ENCODE results near the gene MYT1.
"Not testable (repeated sequence)": the region's sequence is repeated elsewhere in the genome, so short reads cannot be mapped to it uniquely, and the experiment has no call there.

MYT1 gene

DNA sequence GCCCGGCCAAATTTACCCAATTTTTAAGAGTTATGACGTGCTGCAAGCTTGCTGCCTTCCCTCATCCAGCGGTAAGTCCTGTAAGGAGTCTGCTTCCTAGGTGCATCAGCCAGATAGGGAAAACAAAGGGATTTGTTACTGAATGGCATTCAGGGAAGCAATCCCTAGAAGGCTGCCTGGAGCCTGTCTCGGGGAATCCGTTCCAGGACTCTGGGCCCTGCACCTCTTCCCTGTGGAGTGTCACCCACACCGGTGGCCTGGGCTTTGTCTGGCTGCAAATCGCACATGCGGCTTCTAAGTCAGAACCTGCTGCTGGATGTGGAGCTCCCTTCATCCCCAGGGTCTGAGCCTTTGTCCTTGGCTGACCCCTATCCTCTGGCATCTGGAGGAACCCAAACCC, 7.0 kb downstream of the MYT1 start:
- no peak for DNase-seq

DNA sequence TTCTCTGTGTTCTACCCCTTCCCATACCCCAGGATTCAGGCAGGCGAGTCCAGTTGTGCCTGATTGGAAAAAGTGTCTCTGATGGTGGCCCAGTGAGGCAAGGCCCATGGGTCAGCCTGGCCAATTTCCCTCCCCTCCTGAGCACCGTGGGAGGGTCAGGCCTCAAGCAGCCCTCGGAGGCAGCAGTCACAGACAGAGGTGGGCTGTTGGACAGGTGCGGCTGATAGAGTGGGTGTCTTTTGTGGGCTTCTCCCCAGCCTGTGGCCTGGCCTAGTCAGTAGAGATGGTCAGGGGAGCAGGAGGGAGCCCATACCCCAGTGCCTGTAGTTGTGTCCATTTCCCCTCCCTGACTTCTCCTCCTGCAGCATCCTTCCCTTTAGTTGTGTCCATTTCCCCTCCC, 8.9 kb downstream of the MYT1 start:
- DNase-seq: no peak

DNA sequence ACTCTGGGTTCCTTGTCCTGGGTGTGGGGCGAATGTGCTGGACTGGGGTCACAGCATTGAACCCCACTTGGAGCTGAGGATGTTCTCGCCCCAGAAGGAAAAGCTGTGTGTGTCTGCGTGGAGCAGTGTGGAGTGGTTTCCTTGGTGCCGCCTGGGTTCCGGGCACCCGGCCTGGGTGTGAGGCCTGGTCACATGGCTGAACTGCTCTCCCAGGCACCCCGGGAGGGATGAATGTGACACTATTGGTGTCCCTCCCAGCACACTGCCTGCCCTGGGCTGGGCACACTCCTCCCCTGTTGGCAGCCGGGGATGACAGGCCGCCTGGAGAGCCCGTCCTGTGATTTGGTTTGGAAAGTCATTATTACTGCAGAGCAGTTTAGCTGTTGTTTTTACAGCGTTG, 12.3 kb downstream of the MYT1 start:
- DNase-seq: no peak

DNA sequence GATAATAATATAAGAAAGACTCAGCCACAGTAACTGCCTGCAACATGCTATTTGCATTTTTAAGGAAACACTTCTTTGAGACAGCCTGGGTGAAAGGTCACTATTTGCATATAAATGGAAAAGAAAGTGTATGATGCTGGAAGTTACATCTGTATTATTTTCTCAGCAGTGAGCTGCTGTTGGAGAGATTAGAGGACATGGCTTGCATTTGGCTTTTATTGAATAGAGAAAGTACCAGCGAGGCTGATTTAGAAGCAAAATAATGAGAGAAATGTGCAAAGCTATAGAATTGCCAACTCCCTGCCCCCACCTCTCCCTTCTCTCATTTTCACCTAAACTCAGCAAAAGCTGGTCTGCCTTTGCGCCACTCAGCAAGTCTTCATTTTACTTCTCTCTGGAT, 12.7 kb downstream of the MYT1 start:
- no peak for DNase-seq

DNA sequence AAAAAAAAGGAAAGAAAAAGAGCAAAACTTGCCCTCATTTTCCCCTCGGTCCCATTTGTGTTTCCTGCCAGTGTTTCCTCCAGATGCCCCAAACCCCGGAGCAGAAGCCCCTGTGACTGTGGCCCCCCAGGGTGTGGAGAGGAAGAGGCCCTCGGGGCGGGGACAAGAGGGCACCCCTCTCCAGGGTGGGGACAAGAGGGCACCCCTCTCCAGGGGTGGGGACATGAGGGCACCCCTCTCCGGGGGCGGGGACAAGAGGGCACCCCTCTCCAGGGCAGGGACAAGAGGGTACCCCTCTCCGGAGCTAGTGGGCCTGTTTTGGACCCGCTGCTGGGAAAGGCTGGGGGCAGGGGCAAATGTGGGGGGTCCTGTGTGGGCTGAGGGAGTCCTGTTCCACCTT, 13.1 kb downstream of the MYT1 start:
- DNase-seq: no peak

DNA sequence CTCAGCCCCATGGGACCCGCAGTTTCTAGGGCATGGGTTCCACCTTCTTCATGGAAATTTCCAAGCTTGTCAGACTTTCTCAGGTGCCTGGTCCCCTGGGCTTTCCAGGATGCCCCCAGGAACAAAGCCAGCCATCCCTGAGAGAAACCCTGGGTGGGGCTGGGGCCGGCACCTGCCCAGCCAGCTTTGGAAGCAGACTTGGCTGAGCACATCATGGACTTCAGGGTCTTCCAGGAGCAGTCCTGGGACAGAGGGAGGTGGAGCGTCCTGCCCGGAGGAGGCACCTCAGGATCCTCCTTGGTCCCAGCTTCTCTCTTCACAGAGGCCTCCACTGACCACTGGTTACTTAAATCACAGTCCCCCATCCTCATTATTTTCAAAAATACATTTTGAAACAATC, 13.5 kb downstream of the MYT1 start:
- DNase-seq: no peak

DNA sequence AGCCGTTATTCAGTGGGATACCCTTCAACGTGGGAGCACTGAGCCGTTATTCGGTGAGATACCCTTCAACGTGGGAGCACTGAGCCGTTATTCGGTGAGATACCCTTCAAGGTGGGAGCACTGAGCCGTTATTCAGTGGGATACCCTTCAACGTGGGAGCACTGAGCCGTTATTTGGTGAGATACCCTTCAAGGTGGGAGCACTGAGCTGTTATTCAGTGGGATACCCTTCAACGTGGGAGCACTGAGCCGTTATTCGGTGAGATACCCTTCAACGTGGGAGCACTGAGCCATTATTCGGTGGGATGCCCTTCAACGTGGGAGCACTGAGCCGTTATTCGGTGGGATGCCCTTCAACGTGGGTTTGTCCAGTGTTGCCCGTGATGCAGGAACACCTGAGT, 14.7 kb downstream of the MYT1 start:
- not testable (repeated sequence) for DNase-seq

DNA sequence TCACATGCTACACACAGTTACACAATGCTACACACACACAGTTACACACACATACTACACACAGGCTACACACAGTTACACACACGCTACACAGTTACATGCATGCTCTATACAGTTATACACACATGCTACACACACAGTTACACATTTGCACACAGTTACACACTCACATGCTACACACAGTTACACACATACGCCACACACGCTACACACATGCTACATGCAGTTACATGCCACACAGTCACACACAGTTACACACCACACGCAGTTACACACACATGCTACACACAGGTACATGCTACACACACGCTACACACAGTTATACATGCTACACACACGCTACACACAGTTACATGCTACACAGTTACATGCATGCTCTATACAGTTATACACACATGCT, 15.6 kb downstream of the MYT1 start:
- DNase-seq: no peak

DNA sequence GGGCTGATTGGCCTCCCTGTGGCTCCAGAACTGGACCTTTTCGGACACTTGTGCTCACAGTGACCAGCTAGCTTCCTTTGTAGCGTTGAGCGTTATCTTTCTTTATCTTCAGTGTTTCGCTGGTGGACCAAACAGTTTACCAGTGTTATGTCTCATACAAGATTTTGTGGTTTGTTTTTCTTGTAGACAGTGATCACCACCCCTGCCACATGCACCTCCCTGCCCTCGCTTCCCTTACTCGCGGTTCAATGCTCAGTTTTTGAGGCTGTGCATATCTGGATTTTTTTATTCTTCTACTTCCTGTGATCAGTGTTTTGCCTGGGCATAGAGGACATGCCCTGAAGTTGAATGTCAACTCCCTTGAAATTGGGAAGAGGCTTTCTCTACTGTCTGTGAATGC, 16.4 kb downstream of the MYT1 start:
- DNase-seq: no peak

DNA sequence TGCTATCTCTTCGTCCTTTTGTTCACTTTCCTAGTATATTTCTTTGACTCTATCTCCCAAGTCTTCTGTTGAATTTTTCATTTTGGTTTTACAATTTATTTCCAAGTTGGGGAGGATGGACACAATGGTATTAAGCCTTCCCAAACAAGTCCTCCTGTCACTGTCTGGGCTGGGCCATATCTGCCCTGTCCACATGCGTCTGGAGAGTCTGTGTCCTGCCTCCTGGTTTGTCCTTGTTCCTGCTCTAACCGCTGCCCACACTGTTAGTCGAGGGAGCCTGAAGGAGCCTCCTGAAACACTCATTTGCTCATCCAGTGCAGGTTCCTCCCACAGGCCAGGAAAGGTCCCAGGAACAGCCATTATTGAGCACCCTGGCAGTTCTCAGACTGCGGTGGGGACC, 17.1 kb downstream of the MYT1 start:
- DNase-seq: no peak

DNA sequence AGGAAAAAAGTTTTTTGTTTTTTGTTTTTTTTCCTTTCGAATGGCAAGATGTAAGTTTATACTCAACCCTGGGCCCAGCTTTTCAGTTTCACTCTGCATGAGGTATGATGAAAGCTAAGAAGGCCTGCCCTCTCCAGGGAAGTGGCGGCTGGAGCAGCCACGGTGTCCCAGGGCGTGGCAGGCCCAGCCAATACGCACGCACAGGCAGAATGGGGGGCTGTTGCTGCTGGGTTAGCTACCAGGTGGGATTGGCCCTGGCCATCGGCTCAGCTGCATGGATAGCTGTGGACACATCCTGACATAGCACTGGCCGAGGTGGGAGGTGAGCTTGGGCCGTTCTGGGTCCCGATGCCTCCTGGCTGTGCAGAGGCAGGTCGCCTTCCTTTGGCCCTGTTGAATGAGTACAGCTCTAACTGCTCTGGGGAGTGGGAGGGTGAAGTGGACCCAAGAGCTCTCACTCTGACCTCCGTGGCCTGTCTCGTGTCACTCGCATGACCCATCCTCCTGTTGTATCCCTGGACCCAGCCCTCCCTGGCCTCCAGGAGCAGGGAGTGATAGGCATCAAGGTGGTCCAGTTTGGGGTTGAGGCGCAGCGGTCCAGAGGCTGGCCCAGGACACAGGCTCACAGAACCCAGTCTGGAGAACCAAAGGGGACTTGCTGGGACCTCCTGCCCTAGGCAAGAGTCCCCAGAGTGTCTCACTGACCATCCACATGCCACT, 18.1 kb downstream of the MYT1 start:
- DNase-seq: no peak

DNA sequence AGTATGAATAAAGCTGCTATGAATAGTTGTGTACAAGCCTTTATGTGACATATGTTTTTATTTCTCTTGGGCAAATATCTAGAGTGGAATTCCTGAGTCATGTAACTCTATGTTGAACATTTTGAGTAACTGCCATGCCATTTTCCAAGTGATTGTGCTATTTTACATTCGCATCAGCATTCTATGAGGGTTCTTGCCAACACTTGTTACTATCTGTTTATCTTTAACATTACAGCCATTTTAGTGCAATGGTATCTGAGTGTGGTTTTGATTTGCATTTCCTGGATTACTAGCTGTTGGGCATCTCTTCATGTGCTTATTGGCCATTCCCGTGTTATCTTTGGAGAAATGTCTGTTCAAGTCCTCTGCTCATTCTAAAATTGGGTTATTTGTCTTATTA, 19.1 kb downstream of the MYT1 start:
- no peak for DNase-seq

DNA sequence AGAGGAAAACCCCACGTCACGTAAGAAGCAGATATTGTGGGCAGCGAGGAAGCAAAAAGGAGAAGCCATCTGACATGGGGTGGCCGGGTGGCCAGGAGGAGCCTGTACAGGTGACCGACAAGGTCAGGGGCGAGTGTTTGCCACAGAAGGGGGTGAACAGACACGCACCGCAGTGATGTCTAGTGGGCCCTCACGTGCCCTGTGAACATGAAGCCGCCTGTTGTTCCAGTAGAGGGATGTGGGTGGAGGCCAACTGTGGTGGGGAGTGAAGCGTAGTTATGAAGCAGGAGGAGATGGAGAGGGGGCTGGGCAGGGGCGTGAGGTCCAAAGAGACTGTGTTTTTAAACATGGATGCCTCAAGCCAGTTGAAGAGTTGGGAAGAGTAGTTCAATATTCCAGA, 20.5 kb downstream of the MYT1 start:
- no peak for DNase-seq

DNA sequence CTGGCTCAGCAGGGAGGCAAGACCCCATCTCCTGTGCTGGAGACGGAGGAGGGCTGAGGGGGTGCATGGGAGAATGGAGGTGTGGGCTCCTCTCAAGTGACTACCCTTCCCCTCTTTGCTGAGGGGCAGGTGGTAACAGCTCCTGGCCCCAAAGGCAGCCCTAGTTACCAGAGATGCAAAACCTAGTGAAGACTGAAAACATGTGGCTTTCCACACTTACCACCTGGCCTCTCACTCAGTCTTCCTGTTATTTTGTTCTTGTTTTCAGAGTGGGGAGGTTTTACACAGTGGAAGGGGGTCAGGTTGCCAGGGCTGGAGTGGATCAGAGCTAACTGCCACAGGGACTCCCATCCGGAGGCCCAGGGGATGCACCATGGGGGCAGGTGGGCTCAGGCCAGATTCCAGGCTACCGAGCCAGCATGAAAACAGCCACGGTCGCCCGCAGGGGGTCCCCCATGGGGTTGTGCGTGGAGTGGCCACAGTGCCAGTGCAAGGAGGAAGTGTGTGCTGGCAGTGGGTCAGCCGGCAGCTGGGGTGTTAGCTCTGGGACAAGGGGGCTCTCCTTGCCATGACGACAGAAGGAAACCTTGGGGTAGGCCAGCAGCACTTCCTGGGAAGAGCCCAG, 21.1 kb downstream of the MYT1 start:
- no peak for DNase-seq

DNA sequence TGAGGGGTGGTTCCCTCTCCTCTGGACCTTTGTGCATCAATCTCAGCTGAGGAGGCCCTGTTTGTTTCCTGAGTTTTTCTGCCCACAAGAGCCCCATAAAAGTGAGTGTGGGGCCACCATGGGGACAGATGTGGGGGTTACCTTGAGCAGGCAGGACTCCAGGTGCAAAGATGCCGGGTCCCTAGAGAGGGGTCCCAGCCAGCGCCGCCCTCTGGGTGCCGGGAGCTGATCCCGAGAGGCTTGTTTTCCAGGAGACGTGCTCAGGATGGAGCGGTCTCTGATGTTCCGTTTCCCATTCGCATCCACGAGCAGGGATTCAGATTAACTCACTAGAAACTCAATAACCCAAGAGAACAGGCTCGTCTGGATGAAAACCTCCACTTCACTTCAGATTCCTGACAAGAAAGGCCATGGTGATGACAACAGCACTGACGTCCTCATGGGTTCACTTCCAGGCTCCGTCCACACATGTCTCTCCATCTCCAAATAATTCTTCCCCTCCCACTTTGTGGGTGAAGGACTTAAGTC, 21.9 kb downstream of the MYT1 start:
- DNase-seq: no peak

DNA sequence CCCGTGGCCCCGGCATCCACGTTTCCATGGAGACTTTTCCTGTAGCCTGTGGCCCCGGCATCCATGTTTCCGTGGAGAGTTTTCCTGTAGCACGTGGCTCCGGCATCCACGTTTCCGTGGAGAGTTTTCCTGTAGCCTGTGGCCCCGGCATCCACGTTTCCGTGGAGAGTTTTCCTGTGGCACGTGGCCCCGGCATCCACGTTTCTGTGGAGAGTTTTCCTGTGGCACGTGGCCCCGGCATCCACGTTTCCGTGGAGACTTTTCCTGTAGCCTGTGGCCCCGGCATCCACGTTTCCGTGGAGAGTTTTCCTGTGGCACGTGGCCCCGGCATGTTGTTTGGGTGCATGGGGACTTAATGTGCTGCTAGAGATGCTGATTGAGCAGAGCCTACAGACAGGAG, 23.0 kb downstream of the MYT1 start:
- DNase-seq: not testable (repeated sequence)

DNA sequence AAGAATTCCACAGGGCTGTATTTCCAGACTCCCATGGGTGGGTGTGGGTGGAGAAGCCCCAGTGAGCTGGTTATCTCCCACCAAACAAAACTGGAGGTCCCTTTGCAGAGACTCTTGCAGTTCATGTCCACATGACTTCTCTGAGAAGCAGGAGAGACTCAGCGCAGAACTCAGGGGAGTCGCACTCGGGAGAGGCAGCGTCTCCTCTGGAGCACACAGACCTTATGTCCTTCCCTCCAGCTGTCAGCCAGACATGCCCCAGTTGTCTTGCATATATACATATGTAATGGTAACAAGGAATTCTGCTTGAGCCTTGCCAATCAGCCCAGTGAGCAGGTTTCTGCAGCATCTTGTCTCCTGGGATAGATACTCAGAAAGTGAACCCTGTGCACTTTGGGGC, 23.8 kb downstream of the MYT1 start:
- no peak for DNase-seq

DNA sequence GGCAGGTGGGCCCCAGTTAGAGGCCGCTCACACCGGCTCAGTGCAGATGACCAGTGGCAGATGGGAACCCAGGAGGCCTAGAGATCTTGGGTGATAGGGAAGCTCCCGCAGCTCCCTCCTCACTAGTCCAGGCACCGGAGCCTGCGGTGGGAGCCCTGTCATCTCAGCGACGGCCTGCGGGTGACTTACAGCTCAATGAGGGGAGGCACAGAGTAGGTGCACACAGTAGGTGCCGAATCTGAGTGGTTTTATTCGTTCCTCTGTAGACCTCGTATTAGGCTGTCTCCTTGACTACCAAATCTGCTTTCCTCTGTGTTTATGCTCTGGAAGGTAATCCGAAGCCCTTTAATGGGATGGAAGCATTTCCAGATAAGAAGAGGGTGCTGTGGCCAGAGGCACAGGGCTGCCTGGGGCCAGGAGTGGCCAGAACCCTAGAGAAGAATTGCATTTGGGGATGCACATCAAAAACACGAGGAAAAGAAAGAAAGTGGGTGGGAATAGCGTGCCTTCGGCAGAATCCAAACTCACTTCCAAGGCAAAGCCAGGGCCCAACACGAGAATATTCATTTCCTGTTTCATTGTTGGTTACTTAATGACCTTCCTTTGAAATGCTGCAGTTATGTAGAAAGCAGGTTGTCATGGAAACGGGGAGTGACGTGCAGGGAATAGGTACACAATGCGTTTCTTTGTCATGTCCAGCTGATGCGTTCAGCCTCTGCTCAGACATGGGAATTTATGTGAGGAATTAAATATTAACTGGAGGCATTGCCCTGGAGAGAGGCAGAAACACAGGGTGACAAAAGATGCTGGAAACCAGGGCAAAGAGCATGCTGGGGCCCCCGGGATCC, 24.7 kb downstream of the MYT1 start:
- no peak for DNase-seq

DNA sequence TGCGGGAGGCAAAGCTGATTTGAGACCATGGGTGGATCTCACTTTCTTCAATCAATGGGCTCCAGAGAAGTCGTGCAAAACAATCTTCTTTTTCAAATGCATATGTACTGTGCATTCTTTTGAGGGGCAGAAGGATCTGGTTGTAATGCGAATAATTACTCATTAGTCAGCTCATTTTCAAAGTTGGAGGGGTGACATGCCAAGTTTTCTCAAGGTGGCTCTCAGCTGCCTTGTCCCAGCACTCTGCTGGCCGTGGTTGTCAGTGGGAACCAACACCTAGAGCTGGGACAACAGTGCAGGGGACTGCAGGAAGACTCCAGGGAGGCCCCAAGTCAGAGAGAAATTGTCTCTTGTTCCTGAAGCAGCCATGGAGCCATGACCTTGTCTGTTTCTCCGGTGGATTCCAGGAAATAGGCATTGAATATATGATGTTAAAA, 25.3 kb downstream of the MYT1 start:
- DNase-seq: no peak

DNA sequence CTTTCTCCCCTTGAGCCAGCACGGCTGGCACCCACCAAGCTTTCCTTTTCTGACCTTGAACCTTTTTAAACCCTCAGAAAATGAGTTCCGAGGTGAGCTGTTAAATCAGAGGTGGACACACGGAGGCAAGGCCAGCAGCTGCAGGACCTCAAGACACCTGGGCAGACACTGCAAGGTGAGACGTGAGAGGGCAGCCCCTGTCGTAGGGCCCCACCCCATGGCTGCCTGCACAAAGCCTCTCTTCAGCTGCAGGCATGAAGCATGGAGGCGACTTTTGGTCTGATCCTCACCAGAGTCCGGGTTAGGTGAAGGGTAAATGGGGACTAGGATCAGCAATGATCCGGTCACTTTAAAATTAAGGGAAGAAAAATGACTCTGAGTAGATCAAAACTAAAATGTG, 25.7 kb downstream of the MYT1 start:
- DNase-seq: no peak

DNA sequence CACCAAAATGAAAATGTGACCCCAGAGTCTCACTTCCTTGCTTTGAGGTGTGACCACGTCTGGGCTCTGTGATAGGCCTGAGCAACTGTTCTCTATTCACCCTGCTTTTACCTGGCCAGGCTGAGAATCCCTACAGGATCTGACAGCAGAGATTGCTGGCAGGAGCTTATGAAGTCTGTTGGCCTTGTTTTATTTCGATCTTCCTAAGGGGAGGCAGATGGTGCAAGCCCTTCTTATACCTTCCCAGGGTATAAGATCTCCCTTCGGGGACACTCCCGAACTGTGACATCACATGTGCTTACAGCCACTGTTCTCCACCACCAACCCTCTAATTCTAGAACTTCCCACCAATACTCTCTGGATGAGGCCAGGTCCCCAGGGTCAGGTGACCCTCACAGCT, 26.8 kb downstream of the MYT1 start:
- DNase-seq: no peak

DNA sequence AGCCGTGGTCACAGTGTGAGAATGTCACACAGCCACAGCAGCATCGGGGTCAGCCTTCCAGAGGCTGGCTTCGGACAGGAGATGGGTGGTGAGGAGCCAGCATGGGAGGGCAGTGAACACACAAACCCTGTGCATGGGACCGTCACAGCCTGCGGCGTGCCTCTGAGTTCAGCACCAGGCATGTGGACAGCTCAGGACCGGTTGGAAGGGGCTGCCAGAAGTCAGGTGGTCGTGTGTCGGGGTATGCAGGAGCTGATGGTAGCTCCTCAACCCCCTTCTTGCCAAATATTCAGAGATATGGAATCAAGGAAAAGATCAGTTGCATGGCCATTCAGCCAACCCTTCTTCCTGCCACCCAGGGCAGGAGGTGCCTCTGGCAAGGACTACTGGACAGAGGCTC, 28.2 kb downstream of the MYT1 start:
- no peak for DNase-seq

DNA sequence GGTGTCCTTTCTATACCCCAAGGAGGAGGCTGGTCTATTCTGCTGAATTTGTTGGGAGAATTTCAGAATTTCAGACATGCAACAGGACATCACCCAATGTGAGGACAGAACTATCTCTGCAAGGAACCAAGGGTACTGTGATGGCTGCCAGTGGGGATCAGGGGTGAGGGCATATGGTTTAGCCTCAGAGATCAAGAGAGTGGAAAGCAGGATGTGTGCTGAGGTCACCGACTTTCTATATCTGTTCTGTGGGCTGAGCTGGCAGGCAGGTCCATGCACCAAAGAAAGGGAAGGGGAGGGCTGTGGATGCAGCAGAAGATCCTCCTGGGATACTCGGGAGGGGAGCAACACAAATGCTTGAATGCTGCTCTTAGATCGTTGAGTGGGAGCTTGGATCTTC, 28.8 kb downstream of the MYT1 start:
- DNase-seq: no peak

DNA sequence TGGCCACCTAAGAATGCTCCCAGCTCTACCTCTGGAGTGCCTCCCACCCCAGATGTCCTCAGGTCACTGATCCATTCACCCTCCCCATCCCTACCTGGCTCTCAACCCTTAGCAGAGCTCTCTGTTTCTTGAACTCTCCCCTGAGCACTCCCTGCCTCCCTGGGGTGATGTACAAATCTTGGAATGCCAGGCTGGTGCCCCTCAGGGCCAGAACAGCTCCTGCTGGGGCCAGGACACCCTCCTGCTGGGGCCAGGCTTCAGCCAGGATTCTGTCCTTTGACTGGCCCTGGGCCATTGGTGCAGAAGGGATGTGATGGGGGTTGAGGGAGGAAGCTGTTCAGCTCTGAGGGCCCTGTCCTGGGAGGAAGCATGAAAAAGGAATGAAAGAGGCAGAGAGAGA, 30.0 kb downstream of the MYT1 start:
- DNase-seq: no peak

All from NCI-H2107 (cell line).